ENCODE results near the gene STK33.
A peak's percentile ranks its signal among the peaks of the same experiment; 100 is the strongest.

The STK33 gene

GRCh38 chr11:8426076-8426475 is 168.0 kb downstream of the STK33 start:
- no peak for DNase-seq (ENCODE audit: low spot score)

GRCh38 chr11:8415195-8415594 is 178.8 kb downstream of the STK33 start:
- DNase-seq (ENCODE audit: low spot score), result no peak

GRCh38 chr11:8408151-8408941 is 185.7 kb downstream of the STK33 start:
- peak; percentile 10 for DNase-seq (ENCODE audit: low spot score)

GRCh38 chr11:8403310-8403709 is 190.7 kb downstream of the STK33 start:
- no peak for DNase-seq (ENCODE audit: low spot score)

DNA sequence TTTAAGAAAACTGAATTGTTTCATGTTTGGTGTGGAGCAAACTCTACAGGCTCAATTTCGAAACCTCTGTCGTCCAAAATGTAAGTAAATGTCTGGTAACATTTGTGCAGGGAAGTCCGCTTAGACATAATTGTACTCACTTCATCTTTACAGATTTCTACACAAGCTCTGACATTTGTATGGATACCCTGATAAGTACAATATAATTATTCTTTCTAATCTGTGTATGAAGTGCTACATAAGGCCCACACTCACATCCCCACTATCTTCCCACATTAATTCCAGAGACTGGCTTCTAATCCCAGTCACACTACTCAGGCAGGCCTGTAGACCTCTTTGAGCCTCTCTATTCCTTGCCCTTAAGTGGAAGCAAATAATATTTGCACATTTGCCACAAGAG is 201.1 kb downstream of the STK33 start:
- DNase-seq (ENCODE audit: low spot score), result no peak

DNA sequence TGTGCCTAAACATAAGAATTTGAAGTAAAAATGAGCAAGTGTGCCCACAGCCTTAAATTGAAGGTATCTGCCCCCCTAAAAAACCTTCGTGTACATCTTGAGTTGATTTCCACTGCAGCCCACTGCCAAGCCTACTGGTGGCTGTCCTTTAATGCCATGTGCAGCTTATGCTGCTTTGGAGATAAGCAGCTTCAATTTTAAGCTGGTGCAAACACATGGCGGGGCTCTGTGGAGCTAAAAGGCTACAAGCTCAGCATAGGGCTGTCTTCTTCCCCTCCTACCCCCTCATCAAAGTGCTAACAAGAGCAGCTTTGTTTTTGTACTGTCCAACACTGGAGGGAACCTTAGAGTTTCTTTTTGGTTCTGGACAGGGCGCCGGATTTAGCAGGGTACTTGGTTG is 201.9 kb downstream of the STK33 start:
- DNase-seq (ENCODE audit: low spot score), result no peak

DNA sequence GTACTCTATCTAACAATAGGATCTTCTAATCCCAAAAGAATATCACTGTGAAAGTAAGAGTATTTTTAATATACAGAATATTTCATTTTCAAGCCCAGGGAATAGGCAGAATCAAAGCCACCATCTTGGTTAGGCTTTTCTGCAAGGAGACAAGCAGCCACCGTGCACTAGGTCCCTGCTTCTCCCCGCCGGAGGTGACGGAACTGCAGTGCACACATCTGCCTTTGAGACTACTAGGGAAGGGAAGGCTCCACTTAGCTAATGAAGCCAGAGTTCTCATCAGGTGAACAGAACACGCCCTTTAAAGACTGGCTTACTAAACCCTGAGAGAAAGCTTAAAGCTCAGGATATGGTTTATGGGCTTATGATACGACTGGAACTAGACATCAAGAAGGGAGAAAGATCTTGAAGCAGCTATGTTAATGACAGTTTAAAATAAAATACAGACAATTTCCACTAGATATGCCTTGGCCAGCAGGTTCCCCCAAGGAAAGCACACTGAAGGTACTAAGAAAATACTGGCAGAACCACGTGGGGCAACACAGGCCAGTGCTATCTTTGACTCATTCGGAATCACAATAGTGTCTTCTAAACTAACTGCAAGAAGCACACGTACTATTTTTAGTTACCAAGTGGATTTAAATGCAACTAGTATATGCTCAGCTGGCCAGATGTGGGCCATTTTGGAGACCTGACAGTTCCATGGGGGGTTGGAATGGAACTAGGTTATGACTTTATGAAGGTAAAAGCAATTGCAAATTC is 203.0 kb downstream of the STK33 start:
- no peak for DNase-seq (ENCODE audit: low spot score)

DNA sequence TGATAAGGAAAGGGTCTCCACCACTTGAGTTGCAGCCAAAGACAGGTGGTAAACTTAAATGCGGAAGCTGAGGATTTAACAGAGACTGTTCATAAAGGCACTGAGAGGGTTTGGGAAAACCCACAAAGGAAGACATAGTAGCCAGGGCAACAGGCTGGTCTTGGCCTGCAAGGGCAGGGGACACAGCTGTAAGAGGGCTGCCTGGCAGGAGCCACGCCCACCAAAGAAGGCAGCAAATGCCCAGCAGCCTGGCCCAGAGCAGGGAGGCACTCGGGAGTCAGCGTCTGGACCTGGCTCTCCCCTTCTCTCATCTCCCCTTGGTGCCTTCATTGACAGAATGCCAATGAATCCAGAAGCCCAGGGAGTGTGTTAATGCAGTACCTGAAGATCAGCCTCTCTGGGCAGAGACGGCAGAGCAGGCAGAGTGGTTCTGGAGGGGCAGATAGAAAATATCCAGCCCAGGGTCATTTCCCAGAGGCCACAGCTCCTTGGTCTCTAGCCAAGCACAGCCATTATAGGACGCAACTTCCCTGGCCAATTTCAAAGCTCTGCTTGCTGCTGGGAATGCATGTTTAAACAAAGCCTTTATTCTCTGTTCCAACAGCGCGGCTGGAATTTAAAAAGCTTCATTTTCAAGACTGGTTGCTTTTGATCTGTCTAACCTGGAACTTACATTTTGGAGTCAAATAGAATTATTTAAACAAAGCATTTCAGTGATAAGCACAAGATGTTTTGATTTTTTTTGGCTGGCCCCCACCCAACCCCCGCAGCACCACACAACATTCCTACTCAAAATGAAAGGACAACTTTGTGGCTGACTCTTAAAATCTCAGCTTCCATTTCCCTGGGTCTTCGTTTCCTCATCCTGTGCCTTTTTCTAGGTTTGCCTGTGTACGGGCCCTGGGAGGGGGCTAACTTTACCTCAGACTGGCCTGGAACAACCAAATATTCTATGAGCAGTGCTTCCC is 204.7 kb downstream of the STK33 start:
- no peak for DNase-seq (ENCODE audit: low spot score)

- DNase-seq (ENCODE audit: low spot score), result no peak
These were observed 206.3 kb downstream of the STK33 start for GRCh38 chr11:8387693-8388092.

- no peak for DNase-seq (ENCODE audit: low spot score)
These were observed 206.9 kb downstream of the STK33 start for GRCh38 chr11:8387141-8387540.

DNA sequence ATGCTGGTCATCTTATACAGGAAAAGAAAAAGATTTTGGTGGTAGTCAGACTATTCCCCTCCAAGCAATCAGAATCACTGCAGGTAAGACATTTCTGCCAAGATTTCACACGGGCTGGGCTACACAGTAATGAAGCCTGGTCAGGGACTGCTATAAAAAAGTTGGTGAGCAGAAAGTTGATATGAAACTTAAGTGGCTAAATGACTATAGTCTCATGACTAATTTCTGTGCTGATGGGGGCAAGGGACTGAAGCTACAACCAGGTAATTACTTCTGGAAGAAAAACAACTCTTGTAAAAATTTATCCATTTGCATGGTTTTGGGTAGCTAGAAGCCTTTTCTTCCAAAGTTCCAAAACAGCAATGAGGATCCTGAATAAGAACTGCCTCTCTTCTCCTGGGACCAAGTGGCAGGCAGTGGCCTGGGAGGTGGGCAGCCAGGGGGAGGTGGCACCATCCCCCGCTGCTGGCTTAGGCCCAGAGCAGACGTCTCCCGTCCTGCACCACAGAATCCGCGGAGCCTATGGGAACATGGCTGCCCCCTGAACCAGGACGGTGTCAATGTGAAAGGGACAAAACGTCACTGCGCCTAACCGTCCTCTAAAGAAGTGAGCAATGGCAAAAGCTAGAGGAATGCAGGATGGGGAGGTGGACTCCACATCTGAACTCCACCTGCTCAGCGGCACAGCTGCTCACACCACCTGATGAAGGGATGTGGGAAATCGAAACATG is 207.7 kb downstream of the STK33 start:
- DNase-seq (ENCODE audit: low spot score), result no peak

DNA sequence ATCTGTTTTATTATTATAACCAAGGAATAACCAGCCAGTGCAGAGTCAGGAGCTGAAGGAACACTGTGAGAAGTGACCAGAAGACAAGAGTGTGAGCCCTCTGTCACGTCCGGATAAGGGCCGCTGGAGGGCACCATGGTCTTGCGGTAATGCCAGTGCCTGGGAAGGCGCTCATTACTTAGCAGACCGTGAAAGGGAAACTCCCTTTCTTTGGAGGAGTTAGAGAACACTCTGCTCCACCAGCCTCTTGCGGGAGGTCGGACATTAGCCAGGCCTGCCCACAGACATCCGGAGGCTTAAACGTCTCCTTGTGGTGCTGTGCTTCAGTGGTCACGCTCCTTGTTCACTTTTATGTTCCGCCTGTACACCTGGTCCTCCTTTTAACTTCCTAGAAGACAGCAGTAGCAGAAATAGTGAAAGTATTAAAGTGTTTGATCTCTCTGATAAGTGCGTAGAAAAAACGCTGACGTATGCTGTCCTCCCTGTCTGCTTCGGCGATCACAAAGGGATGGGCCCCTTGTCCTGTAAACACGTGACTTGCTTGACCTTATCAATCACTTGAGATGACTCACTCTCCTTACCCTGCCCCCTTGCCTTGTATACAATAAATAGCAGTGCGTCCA is 209.7 kb downstream of the STK33 start:
- peak; percentile 97 for DNase-seq (ENCODE audit: low spot score)

DNA sequence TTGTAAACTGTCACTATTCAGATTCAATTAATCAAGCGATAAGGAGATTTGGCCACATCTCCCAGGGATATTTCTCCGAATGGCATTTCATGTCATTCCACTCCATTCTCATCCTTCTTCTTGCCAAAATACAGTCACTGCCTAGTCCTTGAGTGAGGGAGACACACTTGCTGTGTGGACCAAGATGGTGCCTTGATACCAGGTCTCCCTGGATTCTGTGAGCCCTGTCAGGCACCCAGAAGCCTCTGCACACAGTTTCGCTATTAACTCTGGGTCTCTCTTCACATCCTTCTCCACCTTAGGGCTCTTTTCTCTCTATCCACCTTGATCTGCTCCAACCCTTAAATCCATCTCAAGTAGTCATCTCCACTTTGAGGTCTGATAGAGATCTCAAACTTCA is 210.4 kb downstream of the STK33 start:
- DNase-seq (ENCODE audit: low spot score), result no peak

- DNase-seq (ENCODE audit: low spot score), result no peak
These were observed 210.8 kb downstream of the STK33 start for GRCh38 chr11:8383227-8383626.

GRCh38 chr11:8382436-8383053 is 211.5 kb downstream of the STK33 start:
- peak; percentile 80 for DNase-seq (ENCODE audit: low spot score)

DNA sequence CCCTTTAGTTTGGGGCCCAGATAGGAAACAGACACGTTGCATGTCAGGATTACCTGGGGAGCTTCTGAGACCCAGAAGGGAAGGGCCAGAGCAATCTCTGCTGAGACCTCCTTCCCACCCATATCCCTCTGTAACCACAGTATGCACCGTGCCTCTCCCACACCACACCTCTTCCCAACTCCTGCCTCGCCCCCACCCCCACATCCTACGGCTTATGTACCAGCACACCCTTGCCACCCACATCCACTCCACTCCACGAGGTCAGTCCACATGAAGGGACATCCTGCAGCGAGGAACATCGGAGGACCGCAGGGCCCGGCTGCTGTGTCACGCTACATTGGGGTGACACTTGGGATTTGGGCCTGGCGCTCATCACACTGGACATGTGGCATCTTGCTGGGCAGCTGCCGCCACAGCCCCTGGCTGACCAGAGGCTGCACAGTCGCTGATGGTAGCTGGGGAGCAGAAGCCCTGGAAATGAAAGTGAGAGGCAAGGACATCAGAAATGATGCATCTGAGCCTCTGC is 212.1 kb downstream of the STK33 start:
- no peak for DNase-seq (ENCODE audit: low spot score)

GRCh38 chr11:8381343-8381742 is 212.7 kb downstream of the STK33 start:
- DNase-seq (ENCODE audit: low spot score), result no peak

DNA sequence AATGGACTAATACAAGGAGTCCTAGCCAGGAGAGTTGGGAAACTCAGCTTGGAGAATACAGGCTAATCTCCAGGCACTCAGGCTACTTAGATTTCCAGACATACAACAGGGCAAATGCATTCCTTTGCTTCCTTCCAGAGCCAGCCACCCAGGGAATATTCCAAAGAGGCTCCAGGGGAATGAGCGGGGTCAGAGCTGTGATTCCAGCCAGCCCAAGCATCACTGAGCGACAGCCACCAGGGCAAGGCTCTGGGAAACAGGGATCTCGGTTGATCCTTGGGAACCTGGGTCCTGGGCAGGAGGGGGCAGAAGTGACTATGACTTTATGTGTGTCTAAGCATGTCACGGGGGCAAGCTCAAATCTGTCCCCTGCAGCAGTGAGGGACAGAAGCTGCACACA is 218.1 kb downstream of the STK33 start:
- DNase-seq (ENCODE audit: low spot score), result no peak

DNA sequence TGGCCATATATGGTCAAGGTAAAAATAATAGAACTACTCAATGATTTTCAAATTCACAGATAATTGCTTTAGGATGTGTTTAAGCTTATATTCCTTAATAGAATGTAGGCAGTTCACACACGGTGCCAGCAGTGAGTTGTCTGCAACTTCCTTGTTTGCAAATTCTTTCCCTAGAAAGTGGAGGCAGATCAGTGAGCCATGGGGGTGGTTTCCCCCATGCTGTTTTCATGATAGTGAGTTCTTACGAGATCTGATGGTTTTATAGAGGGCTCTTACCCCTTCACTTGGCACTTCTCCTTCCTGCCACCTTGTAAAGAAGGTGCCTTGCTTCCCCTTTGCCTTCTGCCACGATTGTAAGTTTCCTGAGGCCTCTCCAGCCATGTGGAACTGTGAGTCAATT is 218.6 kb downstream of the STK33 start:
- peak; percentile 23 for DNase-seq (ENCODE audit: low spot score)

- DNase-seq (ENCODE audit: low spot score), result no peak
These were observed 219.3 kb downstream of the STK33 start for GRCh38 chr11:8374716-8375115.

Data from kidney tubule cell (primary cell).